Measurements from ENCODE around the gene STX8.

Gene STX8

DNA sequence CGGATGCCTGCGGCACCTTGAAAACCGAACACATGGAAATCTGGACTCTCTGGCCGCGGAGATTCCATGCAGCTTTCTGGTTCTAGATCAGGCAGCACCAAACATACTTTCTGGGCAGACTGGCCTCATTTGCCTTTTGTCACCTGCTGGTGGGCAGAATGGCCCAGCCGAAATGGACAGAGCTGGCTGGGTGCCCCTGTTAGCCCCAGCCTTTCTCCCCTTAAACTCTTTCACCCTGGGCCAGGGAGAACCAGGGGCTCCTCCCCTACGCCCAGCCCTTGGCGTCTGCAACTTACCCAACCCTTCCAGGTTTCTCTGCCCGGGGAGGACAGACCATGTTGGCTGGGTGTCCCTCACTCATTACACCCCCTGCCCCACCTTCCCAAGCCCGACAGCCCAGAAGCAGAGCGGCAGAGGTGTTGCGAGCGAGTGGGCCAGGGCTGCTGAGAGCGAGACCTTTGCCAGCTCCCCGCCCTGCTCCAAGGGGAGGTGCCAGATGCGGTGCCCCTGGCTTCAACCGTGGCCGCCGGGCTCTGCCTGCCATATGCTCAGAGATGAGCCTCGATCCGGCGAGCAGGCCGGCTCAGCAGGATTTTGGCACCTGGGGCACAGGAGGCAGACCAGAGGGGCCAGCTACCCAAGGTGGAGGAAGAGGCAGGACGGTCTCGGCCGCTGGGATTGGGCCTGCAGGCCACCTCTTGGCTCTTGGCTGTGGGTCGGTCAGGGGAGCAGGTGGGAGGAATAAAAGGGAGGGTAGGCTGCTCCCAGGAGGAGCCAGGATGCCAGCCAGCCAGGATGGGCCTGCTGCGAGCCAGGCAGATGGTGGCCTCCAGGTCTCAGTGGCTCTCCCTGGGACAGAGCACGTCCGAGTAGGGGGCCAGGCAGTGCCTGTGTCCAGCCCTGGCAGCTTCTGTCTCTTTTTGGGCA lies 363.0 kb downstream of the STX8 start:
- intact Hi-C loops (cut with DNase I; ENCODE audit: low total_unique reads), result no loop called here
- TF ChIP-seq, protein P1, sequence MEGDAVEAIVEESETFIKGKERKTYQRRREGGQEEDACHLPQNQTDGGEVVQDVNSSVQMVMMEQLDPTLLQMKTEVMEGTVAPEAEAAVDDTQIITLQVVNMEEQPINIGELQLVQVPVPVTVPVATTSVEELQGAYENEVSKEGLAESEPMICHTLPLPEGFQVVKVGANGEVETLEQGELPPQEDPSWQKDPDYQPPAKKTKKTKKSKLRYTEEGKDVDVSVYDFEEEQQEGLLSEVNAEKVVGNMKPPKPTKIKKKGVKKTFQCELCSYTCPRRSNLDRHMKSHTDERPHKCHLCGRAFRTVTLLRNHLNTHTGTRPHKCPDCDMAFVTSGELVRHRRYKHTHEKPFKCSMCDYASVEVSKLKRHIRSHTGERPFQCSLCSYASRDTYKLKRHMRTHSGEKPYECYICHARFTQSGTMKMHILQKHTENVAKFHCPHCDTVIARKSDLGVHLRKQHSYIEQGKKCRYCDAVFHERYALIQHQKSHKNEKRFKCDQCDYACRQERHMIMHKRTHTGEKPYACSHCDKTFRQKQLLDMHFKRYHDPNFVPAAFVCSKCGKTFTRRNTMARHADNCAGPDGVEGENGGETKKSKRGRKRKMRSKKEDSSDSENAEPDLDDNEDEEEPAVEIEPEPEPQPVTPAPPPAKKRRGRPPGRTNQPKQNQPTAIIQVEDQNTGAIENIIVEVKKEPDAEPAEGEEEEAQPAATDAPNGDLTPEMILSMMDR (IDR thresholded peaks at IDR 0.05), result no peak
- Histone ChIP-seq H3K4me1 (peaks cover 0 to 11% (median 5%) of the 10 kb centered on the region in 4 donors), H3K27me3 (no peaks in the 10 kb centered on the region), H3K36me3 (peaks cover 0 to 12% (median 0%) of the 10 kb centered on the region in 3 donors), H3K9me3 (peaks cover 0 to 5% (median 0%) of the 10 kb centered on the region in 3 donors), H3K27ac (no peak overlapping the region), H3K4me3 (no peak overlapping the region)
- no peak for DNase-seq

DNA sequence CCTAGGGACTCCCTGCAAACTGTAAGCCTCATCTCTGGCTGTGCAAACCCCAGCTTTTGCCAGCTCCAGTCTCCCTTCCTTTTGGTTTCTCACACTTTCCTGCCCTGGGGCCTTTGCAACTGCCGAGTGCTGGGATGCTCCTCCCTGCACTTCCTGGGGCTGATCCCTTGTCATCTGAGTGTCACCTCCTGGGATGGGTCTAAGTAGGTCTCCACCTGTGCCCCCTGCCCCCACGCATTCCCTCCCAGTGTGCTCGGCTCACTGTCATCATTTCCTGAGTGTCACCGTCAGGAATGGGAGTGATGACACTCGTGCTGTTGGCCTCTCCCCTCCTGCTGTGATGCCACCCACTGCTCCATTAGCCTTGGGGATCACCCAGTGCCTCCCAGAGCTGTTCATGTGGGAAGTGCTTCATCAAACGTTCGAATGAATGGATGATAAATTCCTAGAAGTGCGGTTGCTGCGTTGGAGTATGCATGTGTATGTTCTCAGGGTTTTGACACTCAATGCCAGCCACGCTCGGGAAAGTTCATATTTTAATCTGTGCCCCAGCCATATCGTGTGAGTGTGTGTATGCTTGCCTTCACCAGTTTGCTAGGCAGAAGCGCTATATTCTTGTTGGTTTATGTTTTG lies 364.4 kb downstream of the STX8 start:
- Histone ChIP-seq H3K27ac (no peak overlapping the region), H3K9me3 (peaks cover 0 to 5% (median 0%) of the 10 kb centered on the region in 3 donors), H3K4me1 (peaks cover 0 to 12% (median 6%) of the 10 kb centered on the region in 4 donors), H3K36me3 (peaks cover 0 to 11% (median 0%) of the 10 kb centered on the region in 3 donors), H3K4me3 (no peak overlapping the region), H3K27me3 (no peaks in the 10 kb centered on the region)
- intact Hi-C loops (cut with DNase I; ENCODE audit: low total_unique reads), result no loop called here
- DNase-seq, result no peak
- TF ChIP-seq, protein P1 (IDR thresholded peaks at IDR 0.05), result no peak

DNA sequence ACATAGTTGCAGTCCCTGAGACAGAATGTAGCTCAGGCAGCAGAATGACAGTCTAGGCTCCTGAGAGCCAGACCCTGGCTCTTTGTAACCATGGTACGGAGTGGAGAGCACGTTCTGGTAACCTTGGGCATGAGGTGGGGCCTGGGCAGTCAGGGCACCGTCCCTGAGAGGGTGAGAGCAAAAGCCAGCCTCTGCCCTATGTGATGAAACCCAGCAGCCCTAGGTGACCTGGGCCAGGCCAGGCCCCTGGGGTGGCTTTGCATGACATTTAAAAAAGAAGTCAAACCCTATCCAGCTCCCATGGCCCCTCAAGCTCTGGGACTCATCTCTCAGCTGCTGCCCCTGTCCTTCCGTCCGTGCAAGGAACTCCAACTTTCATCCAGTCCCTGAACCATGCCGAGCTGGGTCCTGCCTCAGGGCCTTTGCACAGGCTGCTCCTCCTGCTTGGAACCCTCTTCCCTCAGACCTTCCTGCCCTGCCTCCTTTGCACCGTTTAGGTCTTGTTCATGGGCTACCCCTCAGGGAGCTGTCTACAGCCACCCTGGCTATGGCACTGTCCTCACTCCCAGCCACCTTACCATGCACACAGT lies 365.7 kb downstream of the STX8 start:
- no peak overlapping the region for H3K27ac ChIP-seq
- intact Hi-C loops (cut with DNase I; ENCODE audit: low total_unique reads), result no loop called here
- TF ChIP-seq, protein P1 (IDR thresholded peaks at IDR 0.05), result no peak
- DNase-seq, result no peak
- no peaks in the 10 kb centered on the region for H3K9me3 ChIP-seq
- peaks cover 0 to 23% (median 18%) of the 10 kb centered on the region in 4 donors for H3K4me1 ChIP-seq
- no peaks in the 10 kb centered on the region for H3K27me3 ChIP-seq
- no peak overlapping the region for H3K4me3 ChIP-seq
- no peaks in the 10 kb centered on the region for H3K36me3 ChIP-seq

DNA sequence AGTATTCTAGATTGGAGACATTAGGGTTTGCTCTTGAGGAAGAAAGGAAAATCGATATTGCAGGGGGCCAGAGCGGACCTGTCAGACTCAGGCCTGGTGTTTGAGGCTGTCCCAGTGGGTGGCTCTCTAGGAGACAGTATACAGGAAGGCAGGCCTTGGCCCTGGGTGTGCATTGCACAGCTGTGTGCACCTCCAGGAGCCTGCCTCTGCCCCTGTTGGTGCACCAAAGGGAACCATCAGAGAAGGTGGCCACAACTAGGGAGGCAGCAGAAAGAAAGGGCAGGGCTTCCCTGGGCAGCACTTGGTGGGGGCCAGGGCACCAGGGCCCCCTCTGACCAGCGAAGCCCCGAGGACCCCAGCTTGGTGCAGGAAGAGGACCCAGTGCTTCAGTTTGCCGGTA lies 366.3 kb downstream of the STX8 start:
- Histone ChIP-seq H3K4me3 (no peak overlapping the region), H3K36me3 (no peaks in the 10 kb centered on the region), H3K27ac (no peak overlapping the region), H3K4me1 (peaks cover 0 to 23% (median 18%) of the 10 kb centered on the region in 4 donors), H3K27me3 (no peaks in the 10 kb centered on the region), H3K9me3 (no peaks in the 10 kb centered on the region)
- TF ChIP-seq, protein P1 (IDR thresholded peaks at IDR 0.05), result no peak
- intact Hi-C loops (cut with DNase I; ENCODE audit: low total_unique reads), result no loop called here
- no peak for DNase-seq

DNA sequence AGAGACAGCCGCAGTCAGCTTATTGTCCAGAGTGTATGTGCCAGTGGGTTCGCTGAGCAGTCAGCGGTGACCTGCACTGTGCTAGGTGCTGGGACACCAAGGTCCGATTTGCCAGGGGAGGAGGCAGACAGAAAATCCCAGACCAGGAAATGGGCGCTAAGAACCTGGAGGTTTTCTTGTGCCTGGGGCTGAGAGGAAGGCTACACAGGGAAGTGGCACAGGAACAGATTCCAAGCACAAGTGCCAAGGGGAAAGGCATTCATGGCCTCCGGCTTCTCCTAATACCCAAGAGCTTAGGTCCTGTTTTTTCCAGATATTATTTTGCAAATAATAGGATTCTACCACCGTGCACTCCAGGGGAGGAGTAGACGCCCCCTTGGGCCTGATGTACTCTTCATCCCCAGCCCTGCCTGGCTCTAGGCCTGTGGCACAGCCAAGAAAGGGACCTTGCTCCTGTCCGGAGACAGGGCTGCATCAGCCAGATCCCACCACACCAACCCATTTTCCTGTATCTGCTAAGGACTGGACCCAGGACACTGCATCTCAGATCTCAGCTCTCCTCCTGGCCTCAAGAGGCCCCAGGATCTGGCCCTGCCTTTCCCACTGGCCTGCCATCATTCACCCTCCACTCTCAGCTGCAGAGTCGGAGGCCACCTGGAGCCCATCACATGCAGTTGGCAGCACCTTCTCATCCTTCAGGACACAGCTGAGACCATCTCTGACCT lies 367.1 kb downstream of the STX8 start:
- no peaks in the 10 kb centered on the region for H3K27me3 ChIP-seq
- peaks cover 0 to 23% (median 18%) of the 10 kb centered on the region in 4 donors for H3K4me1 ChIP-seq
- no peak for DNase-seq
- TF ChIP-seq, protein P1 (IDR thresholded peaks at IDR 0.05), result no peak
- H3K9me3 ChIP-seq, result no peaks in the 10 kb centered on the region
- intact Hi-C loops (cut with DNase I; ENCODE audit: low total_unique reads), result loop anchor here (1.0 kb wide), 1 partner anchor 9 kb away; no protein-coding TSS in a partner anchor
- H3K27ac ChIP-seq, result no peak overlapping the region
- H3K4me3 ChIP-seq, result no peak overlapping the region
- no peaks in the 10 kb centered on the region for H3K36me3 ChIP-seq
